NCI-H748 (cell line): Measurements from ENCODE around the gene CBX1.
A peak's percentile ranks its signal among the peaks of the same experiment; 100 is the strongest.
"Not testable (repeated sequence)": the region's sequence is repeated elsewhere in the genome, so short reads cannot be mapped to it uniquely, and the experiment has no call there.

Source experiments
- DNase-seq: peaks from one replicate; lab custom pipeline; 2025; ENCODE audit not compliant: unreplicated experiment; lab: John Stamatoyannopoulos, UW

The CBX1 gene

DNA sequence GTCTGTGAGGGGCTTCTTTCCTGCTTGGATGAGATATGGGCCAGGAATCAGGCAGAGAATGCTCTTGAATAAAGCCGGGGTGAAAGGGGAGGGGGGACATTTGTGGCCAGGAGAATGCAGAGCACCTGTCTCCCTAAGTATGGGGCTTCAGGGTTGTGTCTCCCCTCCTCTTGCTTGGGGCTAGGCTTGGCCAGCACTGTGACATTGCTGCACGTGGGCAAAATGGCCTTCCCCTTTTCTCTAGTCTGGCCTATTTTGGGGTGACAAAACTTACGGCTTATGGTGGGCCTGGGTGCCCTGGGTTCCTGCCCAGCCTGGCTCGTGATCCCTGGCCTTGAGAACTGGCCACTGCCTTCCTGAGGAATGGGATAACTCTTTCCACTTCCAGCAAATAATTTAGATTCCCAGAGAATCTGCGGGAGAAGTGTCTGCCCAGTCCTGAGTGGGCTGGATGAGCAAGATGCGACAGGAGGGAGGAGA, 47.5 kb downstream of the CBX1 start:
- no peak for DNase-seq

DNA sequence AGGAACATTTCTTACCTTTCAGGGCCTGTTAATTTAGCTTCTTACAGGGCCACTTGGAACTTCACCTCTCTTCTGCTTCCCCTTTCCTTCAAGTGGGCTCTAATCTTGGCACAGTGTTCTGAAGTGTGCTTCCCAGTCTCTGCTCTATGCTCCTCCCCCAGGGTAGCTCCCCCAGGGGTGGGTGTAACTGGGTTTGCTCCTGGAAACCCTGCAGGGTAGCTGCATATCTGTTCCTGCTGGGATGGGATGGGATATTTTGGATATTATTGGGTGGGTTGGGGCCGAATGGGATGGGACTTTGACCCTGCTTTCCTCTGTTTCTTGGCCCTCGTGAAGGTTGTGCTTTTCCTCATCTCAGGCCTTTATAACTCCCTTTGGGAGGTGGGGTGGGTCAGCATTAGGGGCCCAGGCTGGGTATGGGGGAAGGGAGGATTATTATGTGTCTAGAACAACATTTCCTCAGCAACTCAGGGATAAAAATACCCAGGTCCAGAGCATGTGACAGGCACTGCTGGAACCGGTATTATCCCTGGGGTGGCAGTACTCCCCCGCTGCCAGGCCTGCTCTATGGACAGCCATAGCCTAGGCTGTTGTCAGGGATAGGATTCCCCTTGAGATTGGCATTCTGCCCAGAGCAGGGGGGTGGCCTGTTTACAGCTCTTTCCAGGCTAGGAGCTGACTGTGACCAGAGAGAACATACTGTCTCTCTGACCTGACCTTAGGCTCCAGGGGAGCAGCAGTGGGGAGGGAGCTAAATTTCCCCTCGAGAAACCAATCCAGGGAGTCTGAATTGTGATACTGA, 48.1 kb downstream of the CBX1 start:
- DNase-seq = peak; percentile 66

DNA sequence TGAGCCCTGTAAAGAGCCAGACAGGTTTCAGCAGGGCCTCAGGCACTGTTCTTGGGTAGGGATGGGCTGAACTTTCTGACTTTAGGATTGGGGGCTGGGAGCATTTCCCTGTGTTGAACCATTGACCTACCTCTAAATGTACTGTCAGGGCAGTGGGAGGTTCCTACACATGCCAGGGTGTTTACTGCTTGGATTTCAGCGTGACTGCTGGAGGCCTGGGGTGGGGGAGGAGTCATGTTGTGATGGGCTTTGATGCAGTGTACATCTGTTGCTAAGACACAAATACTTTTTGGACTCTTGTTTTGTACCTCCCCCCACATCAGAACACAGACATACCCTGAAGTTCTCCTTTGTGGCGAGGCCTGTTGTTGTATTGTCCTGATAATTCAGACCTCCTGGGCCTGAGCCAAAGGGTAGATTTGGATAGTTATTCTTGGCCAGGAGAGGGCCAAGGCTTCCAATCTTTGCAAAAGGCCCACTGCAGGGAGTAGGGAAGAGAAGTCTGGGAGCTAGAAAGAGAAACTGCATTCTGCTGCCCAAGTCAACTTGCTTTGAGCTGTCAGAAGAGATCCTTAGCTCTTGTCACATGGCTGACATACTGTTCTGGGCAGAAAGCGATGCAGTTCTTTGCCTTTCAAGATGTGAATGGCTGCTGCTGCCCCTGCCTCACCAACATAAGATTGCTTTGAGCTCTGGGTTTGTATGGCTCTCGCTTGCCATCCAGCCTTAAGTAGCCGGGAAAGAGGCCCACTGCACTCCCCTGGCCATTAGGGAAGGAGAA, 49.4 kb downstream of the CBX1 start:
- no peak for DNase-seq

DNA sequence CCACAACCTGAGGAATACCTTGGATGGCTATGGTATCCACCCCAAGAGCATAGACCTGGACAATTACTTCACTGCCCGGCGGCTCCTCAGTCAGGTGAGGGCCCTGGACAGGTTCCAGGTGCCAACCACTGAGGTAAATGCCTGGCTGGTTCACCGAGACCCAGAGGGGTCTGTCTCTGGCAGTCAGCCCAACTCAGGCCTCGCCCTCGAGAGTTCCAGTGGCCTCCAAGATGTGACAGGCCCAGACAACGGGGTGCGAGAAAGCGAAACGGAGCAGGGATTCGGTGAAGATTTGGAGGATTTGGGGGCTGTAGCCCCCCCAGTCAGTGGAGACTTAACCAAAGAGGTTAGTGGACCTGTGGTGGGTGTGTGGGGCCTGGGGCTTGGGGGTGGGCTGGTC, 50.0 kb downstream of the CBX1 start:
- DNase-seq = no peak

DNA sequence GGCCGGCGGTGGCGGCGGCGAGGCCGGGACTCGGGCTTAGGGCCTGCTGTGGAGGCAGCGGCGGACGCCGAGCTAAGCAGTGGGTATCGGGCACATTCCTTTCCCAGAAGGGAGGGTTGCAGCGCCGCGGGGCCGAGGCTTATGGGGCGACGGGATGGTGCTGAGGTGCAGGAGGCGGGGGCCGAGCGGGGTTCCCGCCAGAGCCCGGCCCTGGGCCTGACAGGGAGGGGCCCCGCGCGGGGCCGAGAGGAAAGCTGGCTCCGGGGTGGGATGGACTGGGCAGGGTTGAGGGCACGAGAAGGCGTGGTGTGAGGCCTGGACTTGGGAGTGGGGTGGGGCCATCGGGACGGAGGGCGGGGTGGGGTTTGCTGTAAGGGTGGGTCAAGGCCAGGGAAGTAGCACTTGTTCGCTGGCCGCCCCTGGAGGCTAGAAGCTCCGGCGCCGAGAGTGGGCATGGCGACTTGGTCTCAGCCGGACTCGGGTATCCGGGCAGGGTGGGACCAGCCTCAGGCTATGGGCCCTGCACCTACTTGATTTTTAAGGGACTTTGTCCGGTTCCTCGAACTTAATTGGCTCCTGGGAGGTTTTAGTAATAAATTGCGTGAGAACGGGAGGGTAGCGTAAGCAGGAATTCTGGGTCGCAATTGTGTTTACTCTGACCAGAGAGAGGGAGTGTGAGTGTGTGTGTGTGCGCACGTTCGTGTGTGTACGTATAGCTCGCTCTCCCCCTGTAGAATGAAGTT, 52.7 kb downstream of the CBX1 start:
- peak; percentile 90 for DNase-seq

DNA sequence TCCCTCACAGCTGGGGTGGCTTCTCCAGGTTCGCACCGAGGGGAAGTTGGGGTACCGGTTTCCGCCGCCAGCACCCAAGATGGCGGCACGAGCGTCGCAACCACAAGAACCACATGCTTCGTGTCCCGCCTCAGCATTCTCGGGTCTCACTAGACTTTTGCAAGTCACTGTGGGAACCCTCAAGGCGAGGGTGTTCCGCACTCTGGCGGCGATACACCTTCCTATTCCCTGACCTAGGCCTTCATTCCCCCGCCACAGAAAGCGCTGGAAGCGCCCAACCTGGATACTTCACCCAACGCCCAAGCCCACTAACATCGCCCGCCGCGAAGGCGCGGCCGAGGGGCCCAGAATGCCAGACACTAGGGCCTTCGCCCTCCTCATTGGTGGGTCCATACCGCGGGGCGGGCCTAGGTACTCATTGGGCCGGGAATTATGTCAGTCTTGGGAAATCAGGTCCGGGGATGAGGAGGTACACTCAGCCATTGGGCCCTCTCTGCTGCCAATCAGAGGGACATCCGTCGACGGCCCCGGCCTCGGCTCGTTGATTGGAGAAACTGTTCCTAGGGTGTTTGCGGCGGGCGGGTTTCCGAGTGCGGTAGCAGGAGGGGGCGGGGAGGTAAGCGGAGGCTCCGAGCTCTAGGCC, 53.4 kb downstream of the CBX1 start, which contains the start of gene NFE2L1:
Gene NFE2L1, plus strand, starts transcription at position 619 of the 643 bp plus-strand sequence. CDS start 2,760 bp downstream, outside the sequence.
- DNase-seq = peak; percentile 100

DNA sequence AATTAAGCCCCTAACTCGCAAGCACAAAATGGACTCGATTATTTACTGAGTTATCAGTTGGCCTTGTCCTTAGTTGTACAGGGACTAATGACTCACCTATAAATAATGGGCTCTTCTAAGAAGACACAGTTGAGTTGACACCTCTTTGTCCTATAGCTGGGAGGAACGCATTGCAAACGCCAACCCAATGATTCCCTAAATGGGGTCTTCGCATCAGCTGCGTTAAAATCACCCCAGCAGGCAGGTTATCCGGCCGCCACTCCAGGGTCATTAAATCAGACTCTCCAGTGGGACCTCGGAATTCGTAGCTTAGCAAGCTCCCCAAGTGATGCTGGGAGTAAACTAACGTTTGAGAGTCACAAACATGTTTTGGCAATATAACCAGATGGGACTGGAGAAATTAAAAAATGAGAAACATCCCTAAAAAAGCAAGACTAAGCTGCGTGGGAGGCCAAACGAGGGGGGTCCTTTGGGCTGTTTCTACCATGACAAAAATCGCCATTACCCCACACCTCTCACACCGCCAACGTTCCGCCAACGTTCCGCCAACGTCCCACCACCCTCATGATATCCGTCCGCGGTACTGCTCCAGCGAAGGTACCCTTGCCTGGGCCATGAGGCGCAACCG, 54.1 kb downstream of the CBX1 start:
- peak; percentile 40 for DNase-seq

DNA sequence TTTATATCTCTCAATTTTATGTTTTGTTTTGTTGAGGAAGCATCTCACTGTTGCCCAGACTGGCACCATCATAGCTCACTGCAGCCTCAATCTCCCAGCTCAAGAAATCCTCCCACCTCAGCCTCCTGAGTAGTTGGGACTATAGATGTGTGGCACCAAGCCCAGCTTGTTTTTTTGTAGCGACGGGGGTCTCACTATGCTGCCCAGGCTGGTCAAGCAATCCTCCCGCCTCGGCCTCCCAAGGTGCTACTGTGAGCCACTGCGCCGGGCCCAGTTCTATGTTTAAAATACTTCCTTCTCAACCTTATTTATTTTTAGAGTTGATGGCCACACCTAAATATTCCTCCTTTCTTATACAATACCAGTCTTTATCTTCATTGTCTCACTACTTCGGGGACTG, 55.0 kb downstream of the CBX1 start:
- DNase-seq = no peak

DNA sequence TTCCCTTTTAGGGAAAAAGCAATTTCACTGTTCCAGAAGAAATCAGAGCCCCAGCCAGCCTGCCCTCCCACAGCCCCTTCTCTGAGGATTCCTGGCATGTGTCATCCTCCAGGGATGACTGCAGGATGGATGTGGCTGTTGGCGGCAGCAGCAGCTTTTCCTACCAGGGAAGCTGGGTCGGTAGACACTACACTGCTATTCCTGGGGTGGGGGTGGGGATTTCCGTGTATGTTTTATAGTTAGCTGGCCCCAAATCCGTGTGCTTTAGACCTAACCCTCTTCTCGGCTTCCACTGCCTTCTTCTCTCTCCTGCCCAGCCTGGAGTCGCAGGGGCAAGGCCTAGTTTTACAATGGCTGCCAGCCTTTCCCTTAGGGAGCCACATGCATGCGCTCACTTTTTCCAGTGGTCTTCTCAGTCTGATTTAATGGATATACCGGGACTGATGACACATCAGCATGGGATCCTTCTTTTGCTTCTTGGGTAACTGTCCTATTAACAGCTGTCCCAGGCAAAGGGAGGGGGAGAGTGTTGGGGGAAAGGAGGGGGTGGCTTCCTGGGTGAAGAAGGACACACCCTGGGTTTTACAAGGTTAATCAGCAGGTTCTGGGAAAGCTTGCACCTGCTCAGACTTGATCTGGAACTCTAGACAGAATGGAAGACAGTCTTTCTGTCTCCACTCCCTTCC, 55.8 kb downstream of the CBX1 start:
- DNase-seq = no peak

DNA sequence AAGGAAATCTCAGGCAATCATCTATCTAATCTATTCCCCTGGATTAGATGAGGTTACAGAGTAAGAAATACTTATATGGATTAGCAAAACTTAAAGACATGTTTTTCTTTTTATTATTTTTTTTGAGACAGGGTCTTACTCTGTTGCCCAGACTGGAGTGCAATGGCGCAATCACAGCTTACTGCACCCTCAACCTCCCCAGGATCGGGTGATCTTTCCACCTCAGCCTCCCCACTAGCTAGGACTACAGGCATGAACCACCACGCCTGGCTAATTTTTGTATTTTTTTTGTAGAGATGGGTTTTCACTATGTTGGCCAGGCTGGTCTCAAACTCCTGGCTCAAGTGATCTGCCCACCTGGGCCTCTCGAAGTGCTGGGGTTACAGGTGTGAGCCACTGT, 56.4 kb downstream of the CBX1 start:
- DNase-seq = no peak

DNA sequence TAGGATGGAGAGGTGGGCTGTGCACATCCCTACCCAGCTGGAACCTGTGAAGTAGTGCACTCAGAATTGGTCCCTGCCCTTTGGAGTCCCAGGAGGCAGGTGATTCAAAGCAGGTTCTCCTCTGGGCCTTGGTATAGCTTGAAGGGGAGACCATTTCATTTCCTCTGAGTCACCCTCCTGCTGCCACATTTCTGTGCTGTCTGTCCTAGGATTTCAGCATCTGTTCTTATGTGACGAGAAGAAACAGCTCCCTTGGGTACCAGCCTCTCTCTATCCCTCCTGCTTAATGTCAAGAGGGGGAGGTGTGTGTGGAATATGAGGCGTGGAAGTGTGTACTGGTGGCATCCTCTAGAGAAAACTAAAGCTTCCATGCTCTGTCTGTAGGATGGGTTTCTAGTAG, 58.1 kb downstream of the CBX1 start:
- DNase-seq = no peak

DNA sequence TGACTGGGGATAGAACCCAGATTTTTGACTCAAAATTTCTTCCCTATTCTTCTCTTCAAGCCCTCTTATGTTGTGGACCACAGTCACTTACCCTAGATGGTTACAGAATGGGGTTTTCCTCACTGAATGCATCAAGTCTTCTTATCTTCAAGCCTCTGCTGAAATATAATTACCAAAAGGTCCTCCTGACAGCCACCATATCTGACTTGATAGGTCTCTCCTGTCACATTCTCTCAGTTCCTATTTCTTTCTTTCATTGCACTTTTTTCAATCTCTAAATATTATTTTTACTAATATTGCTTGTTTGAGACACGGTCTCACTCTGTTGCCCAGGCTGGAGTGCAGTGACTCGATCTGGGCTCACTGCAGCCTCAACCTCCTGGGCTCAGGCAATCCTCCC, 62.6 kb downstream of the CBX1 start:
- no peak for DNase-seq

DNA sequence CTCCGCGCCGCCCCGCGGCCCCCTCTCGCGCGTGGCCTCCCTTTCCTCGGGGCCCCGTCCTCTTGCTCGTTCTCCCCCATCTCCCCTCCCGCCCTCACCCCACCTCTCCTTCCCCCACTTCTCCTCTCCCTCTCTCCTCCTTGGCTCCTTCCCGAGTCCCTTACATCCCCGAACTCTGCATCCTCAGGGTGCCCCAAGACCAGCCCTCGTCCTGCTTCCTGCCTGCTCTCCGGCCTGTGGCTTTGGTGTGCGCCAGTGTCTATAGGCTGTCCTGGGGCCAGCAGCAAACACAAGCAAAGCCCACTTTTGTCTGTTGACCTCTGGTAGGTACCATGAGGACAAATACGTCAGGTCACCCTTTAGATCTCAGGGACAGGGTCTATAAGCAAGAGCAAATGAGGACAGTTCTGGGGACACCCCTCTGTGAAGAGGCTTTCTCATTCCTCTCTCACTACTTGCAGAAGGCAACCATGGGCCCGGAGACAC, 63.4 kb downstream of the CBX1 start:
- no peak for DNase-seq

DNA sequence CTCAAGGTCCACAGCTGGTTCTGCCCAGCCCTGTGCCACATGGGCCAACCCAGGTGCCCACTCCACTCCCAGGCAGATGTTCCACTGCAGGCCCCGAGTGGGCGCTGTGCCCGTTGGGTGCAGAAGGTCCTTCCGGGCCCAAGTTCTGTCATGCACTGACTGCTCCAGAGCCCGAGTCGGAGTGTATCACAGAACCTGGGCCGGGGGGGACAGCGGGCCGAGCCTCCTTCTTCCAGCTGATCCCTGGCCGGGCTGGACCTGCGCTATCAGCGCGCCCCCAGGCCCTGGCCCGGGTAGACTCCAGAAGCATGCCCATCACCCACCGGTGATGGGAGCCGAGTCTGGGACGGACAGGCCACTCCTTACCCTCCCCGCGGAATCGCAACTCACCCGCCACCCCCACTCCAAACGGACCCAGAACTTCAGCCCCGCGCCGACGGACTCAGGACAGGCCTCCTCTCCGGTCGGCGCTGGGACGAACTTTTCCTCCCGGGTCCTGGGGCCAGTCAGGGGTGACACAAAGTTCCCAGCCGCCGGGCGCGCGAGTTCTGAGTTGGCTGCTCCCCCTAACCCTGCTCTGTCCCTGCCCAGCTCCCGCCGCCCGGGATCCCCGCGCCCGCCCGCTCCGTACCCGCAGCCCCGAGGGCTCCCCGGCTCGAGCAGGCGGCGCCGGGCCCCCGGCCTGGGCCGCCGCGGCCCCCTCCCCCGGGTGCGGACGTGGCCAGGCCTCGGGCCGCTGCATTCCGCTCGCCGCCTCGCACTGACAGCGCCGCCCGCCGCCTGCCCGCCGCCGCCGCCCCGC, 64.0 kb downstream of the CBX1 start, which contains the start of gene COPZ2:
Gene COPZ2, minus strand, starts transcription at position 762 of the 802 bp plus-strand sequence. Its CDS starts 20 bp downstream, at position 742.
- DNase-seq = peak; percentile 37

DNA sequence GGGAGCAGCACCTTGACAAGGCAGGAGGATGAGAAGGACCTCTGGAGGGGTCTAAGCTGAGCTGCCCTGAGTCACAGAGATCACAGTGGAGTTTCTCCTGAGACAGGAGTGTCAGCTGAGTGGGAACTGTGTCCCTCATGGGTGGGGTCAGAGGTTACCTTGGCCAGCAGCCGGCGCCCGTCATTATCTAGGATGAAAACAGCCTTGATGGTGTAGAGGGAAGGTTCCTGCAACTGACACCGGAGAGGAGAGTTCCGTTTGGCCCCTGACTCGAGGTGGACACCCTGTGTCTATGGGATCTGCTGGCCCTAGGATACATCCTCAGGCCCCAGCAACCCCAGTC, 64.6 kb downstream of the CBX1 start:
- no peak for DNase-seq

DNA sequence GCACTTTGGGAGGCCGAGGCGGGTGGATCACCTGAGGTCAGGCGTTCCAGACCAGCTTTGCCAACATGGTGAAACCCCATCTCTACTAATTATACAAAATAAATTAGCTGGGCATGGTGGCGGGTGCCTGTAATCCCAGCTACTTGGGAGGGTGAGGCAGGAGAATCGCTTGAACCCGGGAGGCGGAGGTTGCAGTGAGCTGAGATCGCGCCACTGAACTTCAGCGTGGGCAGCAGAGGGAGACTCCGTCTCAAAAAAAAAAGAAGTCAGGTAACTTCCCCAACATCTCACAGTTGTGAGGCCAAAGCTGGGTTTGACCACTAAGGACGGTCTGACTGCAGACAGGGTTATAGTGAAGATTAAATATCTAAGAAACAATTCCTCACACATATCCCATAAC, 66.5 kb downstream of the CBX1 start:
- not testable (repeated sequence) for DNase-seq

DNA sequence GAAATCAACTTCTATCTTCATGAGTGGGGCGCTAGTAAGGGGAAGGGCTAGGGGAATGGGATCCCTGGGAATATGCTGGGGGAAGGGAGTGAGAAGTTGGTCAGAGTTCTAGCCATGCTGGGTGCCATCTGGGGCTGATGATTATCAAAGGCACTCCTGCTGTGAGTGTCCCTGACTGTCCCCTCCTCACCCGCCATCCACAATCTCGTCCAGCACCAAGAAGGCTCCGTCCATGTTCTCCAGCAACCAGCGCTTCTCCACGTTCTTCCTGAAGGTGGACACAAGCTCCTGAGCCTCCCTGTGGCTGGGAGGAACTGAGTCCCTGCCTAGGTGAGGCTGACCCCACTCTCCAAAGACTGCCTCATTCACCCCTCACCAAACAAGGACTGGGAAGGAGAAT, 69.3 kb downstream of the CBX1 start:
- no peak for DNase-seq

DNA sequence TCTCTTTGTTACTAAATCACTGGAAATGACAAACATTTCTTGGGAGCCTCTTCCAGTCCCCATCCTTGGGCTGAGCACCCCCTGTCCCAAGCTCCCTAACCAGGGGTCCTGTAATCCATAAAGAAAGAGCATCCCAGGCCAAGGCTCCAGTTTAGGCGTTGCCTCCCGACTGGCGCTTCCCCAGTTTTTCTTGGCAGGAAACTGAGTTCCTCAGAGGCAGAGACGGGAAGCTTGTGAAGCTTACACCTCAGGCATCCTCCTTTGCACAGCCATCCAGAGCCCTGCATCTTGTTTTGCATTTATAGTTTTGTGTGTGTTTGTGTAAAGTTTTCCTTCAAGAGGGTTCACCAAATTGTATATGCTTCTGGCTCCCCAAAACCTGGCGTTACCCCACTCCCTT, 70.7 kb downstream of the CBX1 start:
- DNase-seq = no peak

DNA sequence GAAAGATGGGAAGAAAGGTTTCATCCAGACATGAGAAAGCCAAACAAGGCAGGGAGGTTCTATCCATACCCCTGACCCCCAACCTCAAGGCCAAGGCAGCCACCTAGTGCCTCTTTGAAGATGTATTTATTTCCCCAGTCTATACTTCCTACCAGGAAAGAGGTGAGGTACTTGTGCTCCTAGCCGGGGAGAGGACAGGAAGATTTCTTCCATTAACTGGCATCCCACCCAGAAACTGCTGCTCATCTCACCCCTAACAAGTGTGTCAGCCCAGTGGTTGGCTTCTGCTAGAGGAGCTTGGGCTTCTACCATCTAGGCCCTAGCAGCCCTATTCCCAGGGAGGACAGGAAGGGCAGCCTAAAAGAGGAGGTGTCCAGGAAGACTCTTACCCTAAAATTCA, 72.5 kb downstream of the CBX1 start:
- no peak for DNase-seq
